H1 (cell line): ENCODE measurements around the gene FANK1. TPM values are rescaled to one million over a fixed set of nuclear protein-coding genes. Genes with fewer than 3 reads are reported as not detected.

Source experiments
- CTCF ChIA-PET: fragments of 300-600 bp; sonication (Branson Sonifier 250); formaldehyde crosslinking; loops from one replicate; lab custom pipeline; 2021; ENCODE audit not compliant: partially characterized antibody; lab: Charles Lee
- POLR2A ChIA-PET: fragments of 300-600 bp; sonication (Branson Sonifier 250); formaldehyde crosslinking; loops from one replicate; lab custom pipeline; 2021; ENCODE audit warnings: inconsistent platforms; ENCODE audit not compliant: partially characterized antibody; lab: Charles Lee
- DNase-seq, 2 experiments: peaks; one replicate each; pipeline versions ENCODE4 v3.0.0 to v3.0.0-alpha.2; 2010 to 2022; ENCODE audit warnings: low spot score in 2 of 2, low read depth in 1 of 2, mixed read lengths in 1 of 2
- FAIRE-seq: peaks from 2 replicates; lab custom pipeline; 2011; peaks lifted over from hg19 to GRCh38; lab: Jason Lieb, UNC
- H2AFZ ChIP-seq: 2 replicates; pipeline ENCODE4 v1.8.1; 2012; ENCODE audit warnings: low read length, inconsistent platforms
- H2AK5ac ChIP-seq: 2 replicates; pipeline ENCODE4 v1.6.1; 2013; ENCODE audit warnings: low read depth, low read length
- H2BK120ac ChIP-seq: replicated peaks from 2 replicates; pipeline ENCODE3; 2013; ENCODE audit warnings: low read depth, low read length, inconsistent platforms
- H2BK12ac ChIP-seq: 2 replicates; pipeline ENCODE4 v1.6.1; 2013; ENCODE audit warnings: low read depth, low read length
- H2BK15ac ChIP-seq: 2 replicates; pipeline ENCODE4 v1.6.1; 2013; ENCODE audit warnings: low read length
- H2BK20ac ChIP-seq: 2 replicates; pipeline ENCODE4 v1.6.1; 2013; ENCODE audit warnings: low read length
- H2BK5ac ChIP-seq: 2 replicates; pipeline ENCODE4 v1.6.1; 2013; ENCODE audit warnings: low read depth, low read length
- H3K14ac ChIP-seq: 2 replicates; pipeline ENCODE4 v1.6.1; 2013; ENCODE audit warnings: inconsistent platforms; ENCODE audit not compliant: insufficient read length
- H3K18ac ChIP-seq: 2 replicates; pipeline ENCODE4 v1.6.1; 2013; ENCODE audit warnings: low read length; ENCODE audit errors: extremely low read depth
- H3K23ac ChIP-seq: 2 replicates; pipeline ENCODE4 v1.6.1; 2013; ENCODE audit warnings: inconsistent platforms; ENCODE audit not compliant: insufficient read length
- H3K23me2 ChIP-seq: 2 replicates; pipeline ENCODE4 v1.6.1; 2013; ENCODE audit warnings: low read depth, low read length
- H3K27ac ChIP-seq: 2 replicates; pipeline ENCODE4 v1.6.1; 2011; ENCODE audit warnings: low read depth, low read length, inconsistent platforms
- H3K27me3 ChIP-seq, 4 experiments: replicated peaks in 1 of 4; 1 replicate in 1 of 4; 2 replicates in 3 of 4; pipeline versions ENCODE4 v1.6.1 to v1.8.1; 2011 to 2013; ENCODE audit warnings: low read length in 3 of 4, mild to moderate bottlenecking in 3 of 4, inconsistent platforms in 2 of 4, mixed read lengths in 2 of 4, moderate library complexity in 1 of 4; ENCODE audit not compliant: control insufficient read depth in 3 of 4, insufficient read depth in 3 of 4; ENCODE audit errors: extremely low read depth in 1 of 4
- H3K36me3 ChIP-seq, 4 experiments: 2 replicates each; pipeline versions ENCODE4 v1.6.1 to v1.8.1; 2011 to 2013; ENCODE audit warnings: mild to moderate bottlenecking in 4 of 4, low read length in 3 of 4, moderate library complexity in 2 of 4, control low read depth in 1 of 4, inconsistent platforms in 1 of 4; ENCODE audit not compliant: insufficient read depth in 4 of 4, control insufficient read depth in 2 of 4
- H3K4ac ChIP-seq: replicated peaks from 2 replicates; pipeline ENCODE3; 2013; ENCODE audit warnings: low read length, low read depth, mixed read lengths, inconsistent platforms; ENCODE audit not compliant: insufficient read length
- H3K4me1 ChIP-seq, 4 experiments: replicated peaks in 1 of 4; 1 replicate in 1 of 4; 2 replicates in 3 of 4; pipeline versions ENCODE4 v1.6.1 to v1.8.1; 2011 to 2013; ENCODE audit warnings: low read length in 3 of 4, inconsistent platforms in 2 of 4, mixed read lengths in 1 of 4; ENCODE audit not compliant: insufficient read depth in 4 of 4, control insufficient read depth in 3 of 4
- H3K4me2 ChIP-seq, 2 experiments: 2 replicates each; pipeline versions ENCODE4 v1.6.1 to v1.8.1; 2011 to 2013; ENCODE audit warnings: low read depth in 2 of 2, low read length in 2 of 2, control low read depth in 1 of 2, inconsistent platforms in 1 of 2, mild to moderate bottlenecking in 1 of 2; ENCODE audit not compliant: insufficient read depth in 1 of 2
- H3K4me3 ChIP-seq, 4 experiments: fragments of 200-600, 300-600 bp in 1 of 4; sonication (generic), shearing (Covaris generic), sonication (Bioruptor Twin) in 1 of 4; 2 replicates each; pipeline versions ENCODE4 v1.5.1 to v1.8.1; 2011 to 2016; ENCODE audit warnings: low read length in 4 of 4, low read depth in 3 of 4, control low read depth in 2 of 4, inconsistent platforms in 2 of 4, mild to moderate bottlenecking in 2 of 4, mixed read lengths in 1 of 4, moderate library complexity in 1 of 4; ENCODE audit not compliant: insufficient read depth in 2 of 4; ENCODE audit errors: extremely low read depth in 1 of 4
- H3K56ac ChIP-seq: replicated peaks from 2 replicates; pipeline ENCODE3; 2013; ENCODE audit warnings: low read depth, mild to moderate bottlenecking, mixed read lengths, low read length, inconsistent platforms; ENCODE audit not compliant: insufficient read length
- H3K79me1 ChIP-seq: 2 replicates; pipeline ENCODE4 v1.6.1; 2013; ENCODE audit warnings: low read depth, low read length, control low read depth
- H3K79me2 ChIP-seq, 2 experiments: 2 replicates each; pipeline versions ENCODE4 v1.6.1 to v1.8.1; 2012 to 2013; ENCODE audit warnings: low read length in 2 of 2, mild to moderate bottlenecking in 2 of 2, inconsistent platforms in 1 of 2; ENCODE audit not compliant: insufficient read depth in 2 of 2, control insufficient read depth in 1 of 2
- H3K9ac ChIP-seq, 4 experiments: replicated peaks in 1 of 4; 1 replicate in 1 of 4; 2 replicates in 3 of 4; pipeline versions ENCODE4 v1.6.1 to v1.8.1; 2011 to 2013; ENCODE audit warnings: low read depth in 3 of 4, low read length in 3 of 4, control low read depth in 2 of 4, mild to moderate bottlenecking in 2 of 4, moderate library complexity in 2 of 4, inconsistent platforms in 1 of 4; ENCODE audit errors: extremely low read depth in 1 of 4
- H3K9me3 ChIP-seq, 2 experiments: 2 replicates each; pipeline versions ENCODE4 v1.6.1 to v1.8.1; 2012 to 2013; ENCODE audit warnings: mild to moderate bottlenecking in 2 of 2, moderate library complexity in 2 of 2, control low read depth in 1 of 2, inconsistent platforms in 1 of 2, low read depth in 1 of 2, low read length in 1 of 2, mixed read lengths in 1 of 2; ENCODE audit not compliant: insufficient read depth in 2 of 2
- H4K20me1 ChIP-seq, 2 experiments: replicated peaks in 1 of 2; 2 replicates each; pipeline versions ENCODE3 to v1.8.1; 2011 to 2013; ENCODE audit warnings: inconsistent platforms in 2 of 2, low read length in 2 of 2, mild to moderate bottlenecking in 1 of 2; ENCODE audit not compliant: insufficient read depth in 2 of 2, control insufficient read depth in 1 of 2
- H4K5ac ChIP-seq: 2 replicates; pipeline ENCODE4 v1.6.1; 2013; ENCODE audit warnings: low read length, low read depth, mixed read lengths, inconsistent platforms; ENCODE audit not compliant: insufficient read length
- H4K8ac ChIP-seq: 2 replicates; pipeline ENCODE4 v1.8.0; 2013; ENCODE audit warnings: mild to moderate bottlenecking, moderate library complexity, low read length, inconsistent platforms; ENCODE audit not compliant: insufficient read depth; ENCODE audit errors: extremely low read depth
- H4K91ac ChIP-seq: replicated peaks from 2 replicates; pipeline ENCODE3; 2013; ENCODE audit warnings: low read length, mixed read lengths, inconsistent platforms; ENCODE audit not compliant: insufficient read length
- CTCF ChIP-seq, 3 experiments: IDR thresholded peaks; 1 replicate in 2 of 3; 2 replicates in 1 of 3; pipeline versions ENCODE4 v1.5.1 to v1.6.1; 2011; ENCODE audit warnings: low read length in 3 of 3, mild to moderate bottlenecking in 3 of 3, inconsistent platforms in 2 of 3, low read depth in 1 of 3, moderate library complexity in 1 of 3; ENCODE audit not compliant: insufficient read depth in 1 of 3; ENCODE audit errors: control extremely low read depth in 1 of 3
- POLR2AphosphoS5 ChIP-seq: IDR thresholded peaks from 2 replicates; pipeline ENCODE4 v1.6.1; 2011; ENCODE audit warnings: low read depth, low read length
- SAP30 ChIP-seq: fragments of 300-600 bp; sonication (generic); IDR thresholded peaks from 2 replicates; pipeline ENCODE4 v1.7.1; 2012; ENCODE audit warnings: low read length, moderate library complexity, mild to moderate bottlenecking, inconsistent platforms; ENCODE audit not compliant: insufficient read depth, insufficient replicate concordance
- TBP ChIP-seq: IDR thresholded peaks from 2 replicates; pipeline ENCODE4 v1.6.1; 2011; ENCODE audit warnings: low read depth, low read length, improper control_type of control experiment
- WGBS, 2 experiments: shearing (Covaris generic) in 1 of 2; methylation state at CpG; one replicate each; pipeline versions ENCODE4 v1.1.6 to v1.1.7; 2013 to 2015; ENCODE audit warnings: low lambda C conversion rate in 2 of 2, mixed read lengths in 2 of 2, inconsistent platforms in 1 of 2, low coverage in 1 of 2, missing lambda C conversion rate in 1 of 2; ENCODE audit not compliant: insufficient replicate concordance in 2 of 2, insufficient coverage in 1 of 2, insufficient read length in 1 of 2; ENCODE audit errors: extremely low coverage in 1 of 2, missing lambda C conversion rate in 1 of 2; 5-methylcytosine and 5-hydroxymethylcytosine counted together
- polyA plus RNA-seq, 7 experiments: library from polyadenylated mRNA; depleted of rRNA in 3 of 7; stranded (reverse) in 5 of 7; unstranded in 2 of 7; fragments of >200 nt in 5 of 7; fragments of 200-250 nt in 2 of 7; gene quantifications; 1 replicate in 5 of 7; 2 replicates in 1 of 7; 4 replicates in 1 of 7; pipeline versions ENCODE4 v1.2.1 to v1.2.3, GENCODE V29; 2011 to 2013; ENCODE audit warnings: missing spikeins in 2 of 7, mixed read lengths in 2 of 7
- total RNA-seq: library from RNA; stranded (reverse); fragmentation: NEBNext Ultra II Directional; extraction: Animal tissue kit (Norgen Biotek cat#: 25700); gene quantifications from 2 replicates; pipeline ENCODE4 v1.2.1, GENCODE V29; 2021

Gene FANK1
- total and polyA plus RNA-seq, 2 of the 8 experiments (the other 6 are each of a cell fraction or from before 2014, with no cell fraction given), result 1.2 TPM; not detected in 1

DNA sequence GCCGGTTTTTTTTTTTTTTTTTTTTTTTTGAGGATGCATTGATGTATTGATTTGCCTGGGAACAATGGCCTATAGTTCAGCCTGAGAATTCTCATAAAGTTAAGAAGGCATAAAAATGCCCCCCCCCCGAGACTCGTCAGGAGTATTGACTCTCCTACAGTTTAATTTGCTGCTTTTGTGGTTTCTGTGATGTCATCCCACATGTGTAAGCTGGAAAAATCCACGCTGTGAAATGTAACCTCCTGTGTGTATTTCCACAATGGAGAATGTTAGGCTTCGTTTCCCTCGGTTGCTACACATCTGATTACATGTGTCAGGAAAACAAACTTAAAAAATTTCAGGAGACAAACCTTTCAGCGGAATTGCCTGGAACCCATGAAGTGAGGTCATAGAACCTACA lies 117.9 kb downstream of the FANK1 start:
- Histone ChIP-seq H4K20me1 (no peaks in the 10 kb centered on the region), H4K91ac (no peak overlapping the region), H3K4ac (no peak overlapping the region), H2BK12ac (no peak overlapping the region), H3K23me2 (no peaks in the 10 kb centered on the region), H2BK15ac (no peak overlapping the region), H2AFZ (no peak overlapping the region), H3K18ac (no peak overlapping the region), H3K27me3 (no peaks in the 10 kb centered on the region), H4K8ac (no peak overlapping the region), H3K4me1 (no peaks in the 10 kb centered on the region; a peak in 1 of 7 replicates), H3K56ac (no peak overlapping the region), H3K9ac (no peak overlapping the region), H2AK5ac (no peak overlapping the region), H3K4me2 (no peak overlapping the region), H3K27ac (no peak overlapping the region), H3K79me2 (no peaks in the 10 kb centered on the region)
- CTCF ChIA-PET, result interaction anchor here (1.2 kb wide), 1 partner anchor 34 kb away, joined by 3 read pairs; no protein-coding TSS in a partner anchor
- DNase-seq, result no peak
- TF ChIP-seq CTCF (IDR thresholded peaks at IDR 0.05; ENCODE audit: control extremely low read depth in 1 of 3, insufficient read depth in 1 of 3, low read depth in 1 of 3, low read length in 3 of 3) (no peak), TBP (no peak), POLR2AphosphoS5 (no peak), SAP30 (no peak)
- TF ChIP-seq, all 59 proteins: peak for 0
- H3K4me3 ChIP-seq, result no peak overlapping the region
- H2BK5ac ChIP-seq, result no peak overlapping the region
- FAIRE-seq, result no peak
- POLR2A ChIA-PET, result no interaction called here
- H3K36me3 ChIP-seq, result no peaks in the 10 kb centered on the region
- H2BK120ac ChIP-seq, result no peak overlapping the region
- no peak overlapping the region for H3K23ac ChIP-seq
- WGBS, 2 experiments, result 87% methylated on average over 7 of the region's 7 CpGs; no CpG with 5 or more reads in 1 of the 2 experiments
- H4K5ac ChIP-seq, result no peak overlapping the region
- H3K14ac ChIP-seq, result no peak overlapping the region
- H3K9me3 ChIP-seq, result no peaks in the 10 kb centered on the region
- H2BK20ac ChIP-seq, result no peak overlapping the region
- H3K79me1 ChIP-seq, result no peaks in the 10 kb centered on the region
